B cell (primary cell): Measurements from ENCODE around the gene TNXB. TPM values are rescaled to one million over a fixed set of nuclear protein-coding genes. Genes with fewer than 3 reads are reported as not detected.

Source experiments
- ATAC-seq: fragments of 200-7000 bp; cut with Tn5 transposase; one replicate; pipeline ENCODE4 v1.10.0; 2021; ENCODE audit warnings: low read depth, mild to moderate bottlenecking, moderate number of reproducible peaks, moderate library complexity
- CTCF ChIA-PET: fragments of 350-600 bp; sonication (Branson Sonifier 250); formaldehyde crosslinking; loops from one replicate; lab custom pipeline; 2021; ENCODE audit warnings: antibody characterized with exemption, inconsistent platforms; lab: Charles Lee
- POLR2A ChIA-PET: fragments of 350-600 bp; sonication (Branson Sonifier 250); formaldehyde crosslinking; loops from one replicate; lab custom pipeline; 2021; ENCODE audit warnings: antibody characterized with exemption; lab: Charles Lee
- DNase-seq: peaks from one replicate; pipeline ENCODE4 v3.0.0; 2013
- H2AFZ ChIP-seq: 2 replicates; pipeline ENCODE4 v1.6.1; 2012; ENCODE audit warnings: mild to moderate bottlenecking, low read depth, low read length; ENCODE audit not compliant: insufficient read depth, poor library complexity, severe bottlenecking
- H3K27ac ChIP-seq, 2 donors: 1 replicate in 1 of 2; 2 replicates in 1 of 2; pipeline ENCODE4 v1.5.1; 2012 to 2013; ENCODE audit warnings: low read length in 2 of 2, mild to moderate bottlenecking in 2 of 2, moderate library complexity in 1 of 2
- H3K27me3 ChIP-seq, 4 experiments: fragments of 200-600 bp in 1 of 4; sonication (generic) in 1 of 4; replicated peaks in 1 of 4; 1 replicate in 2 of 4; 2 replicates in 2 of 4; pipeline versions ENCODE4 v1.6.1 to v1.7.0; 2013 to 2016; ENCODE audit warnings: low read length in 3 of 4, mild to moderate bottlenecking in 2 of 4, mixed read lengths in 1 of 4, moderate library complexity in 1 of 4; ENCODE audit not compliant: insufficient read depth in 4 of 4, control insufficient read depth in 3 of 4; ENCODE audit errors: control extremely low read depth in 1 of 4
- H3K36me3 ChIP-seq, 2 experiments: replicated peaks in 1 of 2; 1 replicate in 1 of 2; 2 replicates in 1 of 2; pipeline versions ENCODE4 v1.6.1 to v1.7.1; 2013; ENCODE audit warnings: low read length in 1 of 2; ENCODE audit not compliant: insufficient read depth in 2 of 2, control insufficient read depth in 1 of 2; ENCODE audit errors: control extremely low read depth in 1 of 2, extremely low read depth in 1 of 2
- H3K4me1 ChIP-seq, 2 donors: fragments of 200-600 bp in 1 of 2; sonication (generic) in 1 of 2; 1 replicate in 1 of 2; 2 replicates in 1 of 2; pipeline versions ENCODE4 v1.5.1 to v1.6.1; 2013 to 2017; ENCODE audit warnings: low read length in 2 of 2; ENCODE audit not compliant: control insufficient read depth in 2 of 2, insufficient read depth in 2 of 2
- H3K4me2 ChIP-seq: replicated peaks from 2 replicates; pipeline ENCODE3; 2012; ENCODE audit warnings: mild to moderate bottlenecking, low read depth, low read length; ENCODE audit not compliant: poor library complexity, severe bottlenecking
- H3K4me3 ChIP-seq, 5 experiments: fragments of 200-600 bp in 1 of 5; sonication (generic) in 1 of 5; 1 replicate in 3 of 5; 2 replicates in 2 of 5; pipeline versions ENCODE4 v1.5.1 to v1.7.0; 2011 to 2016; ENCODE audit warnings: low read length in 4 of 5, mild to moderate bottlenecking in 4 of 5, low read depth in 2 of 5, control low read depth in 1 of 5, moderate library complexity in 1 of 5; ENCODE audit not compliant: insufficient read depth in 1 of 5; ENCODE audit errors: control extremely low read depth in 1 of 5, extremely low read depth in 1 of 5
- H3K79me2 ChIP-seq: fragments of 200-600 bp; sonication (generic); one replicate; pipeline ENCODE4 v1.6.0; 2016; ENCODE audit warnings: low read length; ENCODE audit not compliant: control insufficient read depth, insufficient read depth
- H3K9ac ChIP-seq: fragments of 200-600 bp; sonication (generic); 2 replicates; pipeline ENCODE4 v1.6.1; 2017; ENCODE audit warnings: mild to moderate bottlenecking, low read length, moderate library complexity
- H3K9me3 ChIP-seq, 3 donors: one replicate each; pipeline versions ENCODE4 v1.6.1 to v1.7.1; 2013; ENCODE audit warnings: low read length in 2 of 3; ENCODE audit not compliant: control insufficient read depth in 2 of 3, insufficient read depth in 1 of 3; ENCODE audit errors: control extremely low read depth in 1 of 3
- H4K20me1 ChIP-seq: 2 replicates; pipeline ENCODE4 v1.6.0; 2012; ENCODE audit warnings: mild to moderate bottlenecking, low read length; ENCODE audit not compliant: insufficient read depth, control insufficient read depth, poor library complexity, severe bottlenecking
- H3K27ac Mint-ChIP-seq: one replicate; pipeline ENCODE4 v1.8.0; 2021; ENCODE audit warnings: mixed read lengths
- H3K27me3 Mint-ChIP-seq: one replicate; pipeline ENCODE4 v1.8.0; 2021; ENCODE audit warnings: mixed read lengths
- H3K4me1 Mint-ChIP-seq: one replicate; pipeline ENCODE4 v1.8.0; 2021; ENCODE audit warnings: mixed read lengths
- H3K4me3 Mint-ChIP-seq: one replicate; pipeline ENCODE4 v1.8.0; 2021; ENCODE audit warnings: mixed read lengths
- H3K9me3 Mint-ChIP-seq: one replicate; pipeline ENCODE4 v1.8.0; 2022; ENCODE audit warnings: mixed read lengths; ENCODE audit not compliant: insufficient read depth
- CTCF ChIP-seq: fragments of 200-600 bp; IDR thresholded peaks from one replicate; pipeline ENCODE4 v1.8.0; 2022; ENCODE audit warnings: antibody characterized with exemption, mild to moderate bottlenecking
- EZH2 ChIP-seq: IDR thresholded peaks from 2 replicates; pipeline ENCODE4 v1.6.1; 2012; ENCODE audit warnings: borderline replicate concordance, low read depth, mild to moderate bottlenecking, moderate library complexity, low read length; ENCODE audit not compliant: insufficient read depth, poor library complexity, severe bottlenecking
- WGBS: methylation state at CpG from one replicate; pipeline ENCODE4 v1.1.5; 2013; ENCODE audit warnings: missing lambda C conversion rate; ENCODE audit not compliant: insufficient coverage; 5-methylcytosine and 5-hydroxymethylcytosine counted together
- intact Hi-C: fragments of 100-400 bp; cut with micrococcal nuclease; formaldehyde crosslinking; loops from one replicate; pipeline ENCODE4 v1.10.0; 2022
- polyA plus RNA-seq: library from polyadenylated mRNA; depleted of rRNA; stranded (reverse); fragments of >200 nt; gene quantifications from 2 replicates; pipeline ENCODE4 v1.2.3, GENCODE V29; 2012
- total RNA-seq, 2 donors: library from RNA; stranded (reverse); fragments of 120-200 nt in 1 of 2; gene quantifications; 1 replicate in 1 of 2; 2 replicates in 1 of 2; pipeline versions ENCODE4 v1.2.3 to v1.2.4, GENCODE V29; 2013 to 2022

TNXB gene
- total and polyA plus RNA-seq, 2 donors (not counting 1 experiment from before 2014, with no cell fraction given), result 1.4 to 19.0 TPM

- intact Hi-C loops, result no loop called here
- POLR2A ChIA-PET, result no interaction called here
- H3K9me3 Mint-ChIP-seq, result no peaks in the 10 kb centered on the region
These were observed 26.7 kb downstream of the TNXB start for GRCh38 chr6:32082478-32082877.

GRCh38 chr6:32081168-32081990, 27.8 kb downstream of the TNXB start:
- no peak overlapping the region for H3K4me2 ChIP-seq
- ATAC-seq (no peak), DNase-seq (no peak)
- H3K36me3 ChIP-seq, result no peaks in the 10 kb centered on the region
- H3K4me1 Mint-ChIP-seq, result peaks cover 3% of the 10 kb centered on the region
- no peak overlapping the region for H3K27ac Mint-ChIP-seq
- no peak overlapping the region for H2AFZ ChIP-seq
- peaks cover 0 to 33% (median 9%) of the 10 kb centered on the region in 4 experiments for H3K27me3 ChIP-seq
- no peak overlapping the region for H3K9ac ChIP-seq
- H3K79me2 ChIP-seq, result no peaks in the 10 kb centered on the region
- 86% methylated on average over 22 of the region's 22 CpGs for WGBS
- H3K27ac ChIP-seq, result no peak overlapping the region
- CTCF ChIA-PET, result interaction anchor here (0.5 kb wide), 1 partner anchor 865 kb away, joined by 3 read pairs; no protein-coding TSS in a partner anchor
- intact Hi-C loops, result no loop called here
- H3K9me3 Mint-ChIP-seq, result no peaks in the 10 kb centered on the region
- H3K4me3 ChIP-seq, result no peak overlapping the region
- no peak overlapping the region for H3K4me3 Mint-ChIP-seq
- peaks cover 0 to 1% (median 0%) of the 10 kb centered on the region in 3 donors for H3K9me3 ChIP-seq
- TF ChIP-seq EZH2, result no peak
- TF ChIP-seq CTCF, result no peak
- no peaks in the 10 kb centered on the region for H4K20me1 ChIP-seq
- POLR2A ChIA-PET, result no interaction called here
- H3K27me3 Mint-ChIP-seq, result peaks cover 49% of the 10 kb centered on the region
- H3K4me1 ChIP-seq, result no peaks in the 10 kb centered on the region

More at GRCh38 chr6:32082478-32082877, 26.7 kb downstream of the TNXB start:
- no peak overlapping the region for H3K4me2 ChIP-seq
- H3K27me3 ChIP-seq, result peaks cover 0 to 43% (median 16%) of the 10 kb centered on the region in 4 experiments
- no peaks in the 10 kb centered on the region for H3K36me3 ChIP-seq
- ATAC-seq (no peak), DNase-seq (no peak)
- TF ChIP-seq EZH2, result no peak
- H3K4me3 Mint-ChIP-seq, result no peak overlapping the region
- H3K9me3 ChIP-seq, result peaks cover 0 to 7% (median 0%) of the 10 kb centered on the region in 3 donors
- H3K79me2 ChIP-seq, result no peaks in the 10 kb centered on the region
- no peak overlapping the region for H3K9ac ChIP-seq
- peaks cover 8% of the 10 kb centered on the region in 2 donors for H3K4me1 ChIP-seq
- peaks cover 56% of the 10 kb centered on the region for H3K27me3 Mint-ChIP-seq
- CTCF ChIA-PET, result no interaction called here
- H3K4me1 Mint-ChIP-seq, result peaks cover 8% of the 10 kb centered on the region
- no peak overlapping the region for H3K27ac Mint-ChIP-seq
- no peak overlapping the region for H2AFZ ChIP-seq
- H3K27ac ChIP-seq, result no peak overlapping the region
- H3K4me3 ChIP-seq, result no peak overlapping the region
- no peaks in the 10 kb centered on the region for H4K20me1 ChIP-seq
- WGBS, result 65% methylated on average over 5 of the region's 6 CpGs
